Daoy (cell line): Measurements from ENCODE around the gene PPP1R18. TPM values are rescaled to one million over a fixed set of nuclear protein-coding genes. Genes with fewer than 3 reads are reported as not detected.
A peak's percentile ranks its signal among the peaks of the same experiment; 100 is the strongest.
"Not testable (repeated sequence)": the region's sequence is repeated elsewhere in the genome, so short reads cannot be mapped to it uniquely, and the experiment has no call there.

Experiments
- DNase-seq: peaks from one replicate; pipeline ENCODE4 v3.0.0-alpha.2; 2015; ENCODE audit warnings: low read depth
- total RNA-seq: library from RNA; depleted of rRNA; stranded (reverse); fragments of >200 nt; shearing (Covaris generic); gene quantifications from 2 replicates; pipeline ENCODE4 v1.2.3, GENCODE V29; 2014

PPP1R18 gene
- total RNA-seq, 1 experiment from 2014 or later = 77.5 TPM

GRCh38 chr6:30719791-30720737 is 33.6 kb upstream of the PPP1R18 start, which contains the start of gene TUBB:
Gene TUBB, plus strand, starts transcription at chr6:30720352. Its CDS starts 155 bp downstream, at chr6:30720507.
- peak; percentile 100 for DNase-seq

GRCh38 chr6:30719356-30719755 is 32.9 kb upstream of the PPP1R18 start:
- no peak for DNase-seq

GRCh38 chr6:30717845-30718720 is 31.6 kb upstream of the PPP1R18 start:
- not testable (repeated sequence) for DNase-seq

- DNase-seq = peak; percentile 100
Observed at GRCh38 chr6:30717129-30717844, 30.8 kb upstream of the PPP1R18 start, which contains the start of gene MDC1. Gene MDC1, minus strand, starts transcription at chr6:30717281. Its CDS starts 2,106 bp downstream, at chr6:30715175.

GRCh38 chr6:30716879-30717128 is 30.4 kb upstream of the PPP1R18 start:
- DNase-seq = no peak

GRCh38 chr6:30714263-30714662 is 27.8 kb upstream of the PPP1R18 start:
- DNase-seq = no peak

GRCh38 chr6:30712441-30712945 is 26.0 kb upstream of the PPP1R18 start:
- no peak for DNase-seq

GRCh38 chr6:30711758-30712380 is 25.4 kb upstream of the PPP1R18 start:
- DNase-seq = no peak

GRCh38 chr6:30709101-30709868 is 22.8 kb upstream of the PPP1R18 start:
- DNase-seq = no peak

- DNase-seq = no peak
Observed at GRCh38 chr6:30707281-30707850, 20.9 kb upstream of the PPP1R18 start.

GRCh38 chr6:30705620-30706019 is 19.2 kb upstream of the PPP1R18 start:
- no peak for DNase-seq

GRCh38 chr6:30703821-30704220 is 17.4 kb upstream of the PPP1R18 start:
- DNase-seq = no peak

GRCh38 chr6:30703011-30703410 is 16.6 kb upstream of the PPP1R18 start:
- no peak for DNase-seq

GRCh38 chr6:30700340-30700739 is 13.9 kb upstream of the PPP1R18 start:
- no peak for DNase-seq

- no peak for DNase-seq
Observed at GRCh38 chr6:30696432-30696831, 10.0 kb upstream of the PPP1R18 start.

- DNase-seq = no peak
Observed at GRCh38 chr6:30691208-30691847, 4.9 kb upstream of the PPP1R18 start.

GRCh38 chr6:30690403-30691207 is 4.2 kb upstream of the PPP1R18 start, which contains the start of gene NRM:
Gene NRM, minus strand, starts transcription at chr6:30690984. Its CDS starts 10 bp downstream, at chr6:30690974.
- DNase-seq = peak; percentile 94

GRCh38 chr6:30689985-30690384 is 3.5 kb upstream of the PPP1R18 start:
- DNase-seq = no peak
